ENCODE measurements around the gene PLXDC2.

DNA sequence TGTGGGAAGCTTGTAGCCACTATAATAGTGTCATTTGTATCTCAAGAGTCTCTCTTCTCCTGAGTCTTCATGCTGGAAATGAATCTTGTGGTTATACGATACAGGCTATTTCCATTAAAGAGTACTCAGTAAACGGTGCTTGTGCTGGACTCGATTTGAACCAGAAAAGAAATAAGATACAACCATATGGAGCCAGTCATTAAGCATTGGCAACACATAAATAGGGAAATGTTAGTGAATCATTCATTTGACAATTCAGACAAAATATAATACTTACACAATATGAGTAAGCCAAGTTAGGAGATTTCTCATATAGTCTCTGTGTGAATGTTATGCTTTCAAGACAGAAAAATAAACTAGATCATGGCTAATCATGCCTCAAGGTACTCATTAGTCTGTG is 356.8 kb downstream of the PLXDC2 start:
- no peak for TF ChIP-seq CHD2 (IDR thresholded peaks at IDR 0.05; ENCODE audit: borderline replicate concordance, low read depth, low read length)
- TF ChIP-seq ETV6 (conservative IDR thresholded peaks at IDR 0.05 in 1 of 2, IDR thresholded peaks at IDR 0.05 in 1 of 2; ENCODE audit: borderline replicate concordance in 1 of 2, low read depth in 1 of 2) = no peak
- no peak for TF ChIP-seq SREBF2 (IDR thresholded peaks at IDR 0.05; ENCODE audit: low read length)
- TF ChIP-seq YY1 (IDR thresholded peaks at IDR 0.05; ENCODE audit: low read depth, low read length) = no peak
- TF ChIP-seq FOXM1 (IDR thresholded peaks at IDR 0.05; ENCODE audit: low read depth, low read length) = no peak
- no peak for TF ChIP-seq POLR2A (IDR thresholded peaks at IDR 0.05; ENCODE audit: low read depth, low read length)
- TF ChIP-seq SUPT20H (IDR thresholded peaks at IDR 0.05; ENCODE audit: borderline replicate concordance, control insufficient read depth, low read depth, low read length) = no peak
- TF ChIP-seq MAX (IDR thresholded peaks at IDR 0.05; ENCODE audit: low read depth, low read length) = no peak
- no peak for TF ChIP-seq JUNB (IDR thresholded peaks at IDR 0.05)
